H1 (cell line): ENCODE measurements around the gene CELF4. TPM values are rescaled to one million over a fixed set of nuclear protein-coding genes. Genes with fewer than 3 reads are reported as not detected.

Experiments
- CTCF ChIA-PET: fragments of 300-600 bp; sonication (Branson Sonifier 250); formaldehyde crosslinking; loops from one replicate; lab custom pipeline; 2021; ENCODE audit not compliant: partially characterized antibody; lab: Charles Lee
- POLR2A ChIA-PET: fragments of 300-600 bp; sonication (Branson Sonifier 250); formaldehyde crosslinking; loops from one replicate; lab custom pipeline; 2021; ENCODE audit warnings: inconsistent platforms; ENCODE audit not compliant: partially characterized antibody; lab: Charles Lee
- DNase-seq, 2 experiments: peaks; one replicate each; pipeline versions ENCODE4 v3.0.0 to v3.0.0-alpha.2; 2010 to 2022; ENCODE audit warnings: low spot score in 2 of 2, low read depth in 1 of 2, mixed read lengths in 1 of 2
- FAIRE-seq: peaks from 2 replicates; lab custom pipeline; 2011; peaks lifted over from hg19 to GRCh38; lab: Jason Lieb, UNC
- H2AFZ ChIP-seq: 2 replicates; pipeline ENCODE4 v1.8.1; 2012; ENCODE audit warnings: low read length, inconsistent platforms
- H2AK5ac ChIP-seq: 2 replicates; pipeline ENCODE4 v1.6.1; 2013; ENCODE audit warnings: low read depth, low read length
- H2BK120ac ChIP-seq: replicated peaks from 2 replicates; pipeline ENCODE3; 2013; ENCODE audit warnings: low read depth, low read length, inconsistent platforms
- H2BK12ac ChIP-seq: 2 replicates; pipeline ENCODE4 v1.6.1; 2013; ENCODE audit warnings: low read depth, low read length
- H2BK15ac ChIP-seq: 2 replicates; pipeline ENCODE4 v1.6.1; 2013; ENCODE audit warnings: low read length
- H2BK20ac ChIP-seq: 2 replicates; pipeline ENCODE4 v1.6.1; 2013; ENCODE audit warnings: low read length
- H2BK5ac ChIP-seq: 2 replicates; pipeline ENCODE4 v1.6.1; 2013; ENCODE audit warnings: low read depth, low read length
- H3K14ac ChIP-seq: 2 replicates; pipeline ENCODE4 v1.6.1; 2013; ENCODE audit warnings: inconsistent platforms; ENCODE audit not compliant: insufficient read length
- H3K18ac ChIP-seq: 2 replicates; pipeline ENCODE4 v1.6.1; 2013; ENCODE audit warnings: low read length; ENCODE audit errors: extremely low read depth
- H3K23ac ChIP-seq: 2 replicates; pipeline ENCODE4 v1.6.1; 2013; ENCODE audit warnings: inconsistent platforms; ENCODE audit not compliant: insufficient read length
- H3K23me2 ChIP-seq: 2 replicates; pipeline ENCODE4 v1.6.1; 2013; ENCODE audit warnings: low read depth, low read length
- H3K27ac ChIP-seq: 2 replicates; pipeline ENCODE4 v1.6.1; 2011; ENCODE audit warnings: low read depth, low read length, inconsistent platforms
- H3K27me3 ChIP-seq, 4 experiments: replicated peaks in 1 of 4; 1 replicate in 1 of 4; 2 replicates in 3 of 4; pipeline versions ENCODE4 v1.6.1 to v1.8.1; 2011 to 2013; ENCODE audit warnings: low read length in 3 of 4, mild to moderate bottlenecking in 3 of 4, inconsistent platforms in 2 of 4, mixed read lengths in 2 of 4, moderate library complexity in 1 of 4; ENCODE audit not compliant: control insufficient read depth in 3 of 4, insufficient read depth in 3 of 4; ENCODE audit errors: extremely low read depth in 1 of 4
- H3K36me3 ChIP-seq, 4 experiments: 2 replicates each; pipeline versions ENCODE4 v1.6.1 to v1.8.1; 2011 to 2013; ENCODE audit warnings: mild to moderate bottlenecking in 4 of 4, low read length in 3 of 4, moderate library complexity in 2 of 4, control low read depth in 1 of 4, inconsistent platforms in 1 of 4; ENCODE audit not compliant: insufficient read depth in 4 of 4, control insufficient read depth in 2 of 4
- H3K4ac ChIP-seq: replicated peaks from 2 replicates; pipeline ENCODE3; 2013; ENCODE audit warnings: low read length, low read depth, mixed read lengths, inconsistent platforms; ENCODE audit not compliant: insufficient read length
- H3K4me1 ChIP-seq, 4 experiments: replicated peaks in 1 of 4; 1 replicate in 1 of 4; 2 replicates in 3 of 4; pipeline versions ENCODE4 v1.6.1 to v1.8.1; 2011 to 2013; ENCODE audit warnings: low read length in 3 of 4, inconsistent platforms in 2 of 4, mixed read lengths in 1 of 4; ENCODE audit not compliant: insufficient read depth in 4 of 4, control insufficient read depth in 3 of 4
- H3K4me2 ChIP-seq, 2 experiments: 2 replicates each; pipeline versions ENCODE4 v1.6.1 to v1.8.1; 2011 to 2013; ENCODE audit warnings: low read depth in 2 of 2, low read length in 2 of 2, control low read depth in 1 of 2, inconsistent platforms in 1 of 2, mild to moderate bottlenecking in 1 of 2; ENCODE audit not compliant: insufficient read depth in 1 of 2
- H3K4me3 ChIP-seq, 4 experiments: fragments of 200-600, 300-600 bp in 1 of 4; sonication (generic), shearing (Covaris generic), sonication (Bioruptor Twin) in 1 of 4; 2 replicates each; pipeline versions ENCODE4 v1.5.1 to v1.8.1; 2011 to 2016; ENCODE audit warnings: low read length in 4 of 4, low read depth in 3 of 4, control low read depth in 2 of 4, inconsistent platforms in 2 of 4, mild to moderate bottlenecking in 2 of 4, mixed read lengths in 1 of 4, moderate library complexity in 1 of 4; ENCODE audit not compliant: insufficient read depth in 2 of 4; ENCODE audit errors: extremely low read depth in 1 of 4
- H3K56ac ChIP-seq: replicated peaks from 2 replicates; pipeline ENCODE3; 2013; ENCODE audit warnings: low read depth, mild to moderate bottlenecking, mixed read lengths, low read length, inconsistent platforms; ENCODE audit not compliant: insufficient read length
- H3K79me1 ChIP-seq: 2 replicates; pipeline ENCODE4 v1.6.1; 2013; ENCODE audit warnings: low read depth, low read length, control low read depth
- H3K79me2 ChIP-seq, 2 experiments: 2 replicates each; pipeline versions ENCODE4 v1.6.1 to v1.8.1; 2012 to 2013; ENCODE audit warnings: low read length in 2 of 2, mild to moderate bottlenecking in 2 of 2, inconsistent platforms in 1 of 2; ENCODE audit not compliant: insufficient read depth in 2 of 2, control insufficient read depth in 1 of 2
- H3K9ac ChIP-seq, 4 experiments: replicated peaks in 1 of 4; 1 replicate in 1 of 4; 2 replicates in 3 of 4; pipeline versions ENCODE4 v1.6.1 to v1.8.1; 2011 to 2013; ENCODE audit warnings: low read depth in 3 of 4, low read length in 3 of 4, control low read depth in 2 of 4, mild to moderate bottlenecking in 2 of 4, moderate library complexity in 2 of 4, inconsistent platforms in 1 of 4; ENCODE audit errors: extremely low read depth in 1 of 4
- H3K9me3 ChIP-seq, 2 experiments: 2 replicates each; pipeline versions ENCODE4 v1.6.1 to v1.8.1; 2012 to 2013; ENCODE audit warnings: mild to moderate bottlenecking in 2 of 2, moderate library complexity in 2 of 2, control low read depth in 1 of 2, inconsistent platforms in 1 of 2, low read depth in 1 of 2, low read length in 1 of 2, mixed read lengths in 1 of 2; ENCODE audit not compliant: insufficient read depth in 2 of 2
- H4K20me1 ChIP-seq, 2 experiments: replicated peaks in 1 of 2; 2 replicates each; pipeline versions ENCODE3 to v1.8.1; 2011 to 2013; ENCODE audit warnings: inconsistent platforms in 2 of 2, low read length in 2 of 2, mild to moderate bottlenecking in 1 of 2; ENCODE audit not compliant: insufficient read depth in 2 of 2, control insufficient read depth in 1 of 2
- H4K5ac ChIP-seq: 2 replicates; pipeline ENCODE4 v1.6.1; 2013; ENCODE audit warnings: low read length, low read depth, mixed read lengths, inconsistent platforms; ENCODE audit not compliant: insufficient read length
- H4K8ac ChIP-seq: 2 replicates; pipeline ENCODE4 v1.8.0; 2013; ENCODE audit warnings: mild to moderate bottlenecking, moderate library complexity, low read length, inconsistent platforms; ENCODE audit not compliant: insufficient read depth; ENCODE audit errors: extremely low read depth
- H4K91ac ChIP-seq: replicated peaks from 2 replicates; pipeline ENCODE3; 2013; ENCODE audit warnings: low read length, mixed read lengths, inconsistent platforms; ENCODE audit not compliant: insufficient read length
- CHD1 ChIP-seq: IDR thresholded peaks from 2 replicates; pipeline ENCODE4 v1.6.1; 2012; ENCODE audit warnings: low read depth, low read length, improper control_type of control experiment
- KDM1A ChIP-seq: fragments of 200-600, 300-600 bp; sonication (generic); IDR thresholded peaks from 2 replicates; pipeline ENCODE4 v1.7.1; 2016; ENCODE audit warnings: mild to moderate bottlenecking, low read length, borderline replicate concordance
- MAX ChIP-seq: IDR thresholded peaks from 2 replicates; pipeline ENCODE4 v1.6.1; 2012; ENCODE audit warnings: inconsistent platforms
- NRF1 ChIP-seq: IDR thresholded peaks from 2 replicates; pipeline ENCODE4 v1.6.1; 2011; ENCODE audit warnings: mild to moderate bottlenecking, low read depth, low read length, improper control_type of control experiment
- SIRT6 ChIP-seq: IDR thresholded peaks from one replicate; pipeline ENCODE4 v1.7.1; 2012; ENCODE audit warnings: low read length, inconsistent platforms
- SIX5 ChIP-seq: IDR thresholded peaks from 2 replicates; pipeline ENCODE4 v1.6.1; 2011; ENCODE audit warnings: mild to moderate bottlenecking, low read depth, low read length
- TAF1 ChIP-seq: IDR thresholded peaks from 2 replicates; pipeline ENCODE4 v1.6.1; 2011; ENCODE audit warnings: mild to moderate bottlenecking, low read depth, low read length
- TAF7 ChIP-seq: optimal IDR thresholded peaks from 2 replicates; pipeline ENCODE3; 2011; ENCODE audit warnings: low read depth, mild to moderate bottlenecking, inconsistent platforms, low read length, moderate library complexity, borderline replicate concordance
- WGBS, 2 experiments: shearing (Covaris generic) in 1 of 2; methylation state at CpG; one replicate each; pipeline versions ENCODE4 v1.1.6 to v1.1.7; 2013 to 2015; ENCODE audit warnings: low lambda C conversion rate in 2 of 2, mixed read lengths in 2 of 2, inconsistent platforms in 1 of 2, low coverage in 1 of 2, missing lambda C conversion rate in 1 of 2; ENCODE audit not compliant: insufficient replicate concordance in 2 of 2, insufficient coverage in 1 of 2, insufficient read length in 1 of 2; ENCODE audit errors: extremely low coverage in 1 of 2, missing lambda C conversion rate in 1 of 2; 5-methylcytosine and 5-hydroxymethylcytosine counted together
- polyA plus RNA-seq, 7 experiments: library from polyadenylated mRNA; depleted of rRNA in 3 of 7; stranded (reverse) in 5 of 7; unstranded in 2 of 7; fragments of >200 nt in 5 of 7; fragments of 200-250 nt in 2 of 7; gene quantifications; 1 replicate in 5 of 7; 2 replicates in 1 of 7; 4 replicates in 1 of 7; pipeline versions ENCODE4 v1.2.1 to v1.2.3, GENCODE V29; 2011 to 2013; ENCODE audit warnings: missing spikeins in 2 of 7, mixed read lengths in 2 of 7
- total RNA-seq: library from RNA; stranded (reverse); fragmentation: NEBNext Ultra II Directional; extraction: Animal tissue kit (Norgen Biotek cat#: 25700); gene quantifications from 2 replicates; pipeline ENCODE4 v1.2.1, GENCODE V29; 2021

The CELF4 gene
- total and polyA plus RNA-seq, 2 of the 8 experiments (the other 6 are each of a cell fraction or from before 2014, with no cell fraction given), result 1.6 to 3.4 TPM

GRCh38 chr18:37497853-37498518 lies 67.6 kb downstream of the CELF4 start:
- H2BK5ac ChIP-seq, result no peak overlapping the region
- 0 out of 2 replicates have a peak overlapping the region, but pooled peaks have one; percentile 1 for H3K18ac ChIP-seq
- 0 out of 2 replicates have a peak, but pooled peaks cover 2% of the 10 kb centered on the region for H3K23me2 ChIP-seq
- no peaks in the 10 kb centered on the region for H3K9me3 ChIP-seq
- no peak overlapping the region for H3K4me3 ChIP-seq
- no peak overlapping the region for H3K23ac ChIP-seq
- H3K4me2 ChIP-seq, result no peak overlapping the region
- H2BK15ac ChIP-seq, result no peak overlapping the region
- H2AK5ac ChIP-seq, result no peak overlapping the region
- no peaks in the 10 kb centered on the region; a peak in 2 of 8 replicates for H3K36me3 ChIP-seq
- no peak overlapping the region for H4K8ac ChIP-seq
- H2BK20ac ChIP-seq, result no peak overlapping the region
- H3K4me1 ChIP-seq, result peaks cover 0 to 16% (median 3%) of the 10 kb centered on the region in 4 experiments; a peak in 4 of 7 replicates
- no peak overlapping the region for H4K91ac ChIP-seq
- POLR2A ChIA-PET, result interaction anchor here (0.6 kb wide), 1 partner anchor 704 kb away, joined by 3 read pairs; no protein-coding TSS in a partner anchor
- H3K14ac ChIP-seq, result no peak overlapping the region
- H3K27me3 ChIP-seq, result no peaks in the 10 kb centered on the region; a peak in 1 of 7 replicates
- no peak overlapping the region for H2BK120ac ChIP-seq
- H4K20me1 ChIP-seq, result no peaks in the 10 kb centered on the region
- 0 out of 2 replicates have a peak overlapping the region, but pooled peaks have one; percentile 29 for H2BK12ac ChIP-seq
- H3K79me2 ChIP-seq, result no peaks in the 10 kb centered on the region
- CTCF ChIA-PET, result interaction anchor here (1.2 to 7.4 kb wide), 2 partner anchors 12 to 56 kb away, joined by 4 to 46 read pairs; no protein-coding TSS in a partner anchor
- WGBS, 2 experiments, result 87% methylated on average over 1 of the region's 1 CpG; no CpG with 5 or more reads in 1 of the 2 experiments
- no peak overlapping the region for H4K5ac ChIP-seq
- H3K9ac ChIP-seq, result no peak overlapping the region
- H3K4ac ChIP-seq, result no peak overlapping the region
- no peak overlapping the region for H3K27ac ChIP-seq
- H3K79me1 ChIP-seq, result no peaks in the 10 kb centered on the region
- H2AFZ ChIP-seq, result no peak overlapping the region
- DNase-seq, result no peak
- FAIRE-seq, result no peak
- no peak overlapping the region for H3K56ac ChIP-seq
- TF ChIP-seq TAF1 (no peak), NRF1 (no peak), MAX (no peak), CHD1 (no peak), SIX5 (no peak), KDM1A (no peak), TAF7 (no peak), SIRT6 (no peak)
